SHP77 (cell line): Measurements from ENCODE around the gene CCL26.
"Not testable (repeated sequence)": the region's sequence is repeated elsewhere in the genome, so short reads cannot be mapped to it uniquely, and the experiment has no call there.

Experiments
- DNase-seq, 2 experiments: peaks; one replicate each; lab custom pipeline; 2025; lab: John Stamatoyannopoulos, UW

Gene CCL26

DNA sequence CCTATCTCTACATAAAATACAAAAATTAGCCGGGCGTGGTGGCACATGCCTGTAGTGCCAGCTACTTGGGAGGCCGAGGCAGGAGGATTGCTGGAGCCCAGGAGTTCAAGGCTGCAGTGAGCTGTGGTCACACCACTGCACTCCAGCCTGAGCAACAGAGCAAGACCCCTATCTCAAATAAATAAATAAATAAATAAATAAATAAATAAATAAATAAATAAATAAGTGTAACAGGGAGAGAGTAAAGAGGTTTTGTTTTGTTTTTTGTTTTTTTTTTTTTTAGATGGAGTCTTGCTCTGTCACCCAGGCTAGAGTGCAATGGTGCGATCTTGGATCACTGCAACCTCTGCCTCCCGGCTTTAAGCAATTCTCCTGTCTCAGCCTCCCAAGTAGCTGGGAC lies 20.6 kb upstream of the CCL26 start:
- not testable (repeated sequence) for DNase-seq

DNA sequence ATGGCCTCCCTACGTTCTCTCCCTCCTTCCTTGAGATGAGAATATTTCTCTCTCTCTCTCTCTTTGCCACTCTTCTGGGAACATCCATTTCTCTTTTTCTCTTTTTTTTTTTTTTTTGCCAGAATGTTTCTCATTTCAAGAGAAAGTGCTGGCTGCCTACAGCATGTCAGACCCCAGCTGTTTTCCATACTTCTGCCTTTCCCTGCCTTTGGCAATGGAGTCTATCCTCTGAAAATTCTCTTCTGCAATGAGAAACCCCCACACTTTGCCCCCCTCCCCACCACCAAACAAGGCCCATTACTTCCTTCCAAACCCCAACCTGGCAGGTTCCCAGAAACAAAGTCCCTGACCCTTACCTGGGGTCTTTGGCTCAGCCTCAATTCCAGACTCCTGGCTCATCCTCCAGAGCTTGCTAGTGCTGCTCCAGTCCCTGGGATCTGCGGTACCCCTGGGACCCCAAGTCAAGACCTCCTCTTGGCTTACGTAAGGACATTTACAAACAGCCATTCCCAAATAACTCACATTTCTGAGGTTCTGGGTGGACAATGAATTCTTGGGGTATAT lies 17.4 kb upstream of the CCL26 start:
- DNase-seq: no peak

DNA sequence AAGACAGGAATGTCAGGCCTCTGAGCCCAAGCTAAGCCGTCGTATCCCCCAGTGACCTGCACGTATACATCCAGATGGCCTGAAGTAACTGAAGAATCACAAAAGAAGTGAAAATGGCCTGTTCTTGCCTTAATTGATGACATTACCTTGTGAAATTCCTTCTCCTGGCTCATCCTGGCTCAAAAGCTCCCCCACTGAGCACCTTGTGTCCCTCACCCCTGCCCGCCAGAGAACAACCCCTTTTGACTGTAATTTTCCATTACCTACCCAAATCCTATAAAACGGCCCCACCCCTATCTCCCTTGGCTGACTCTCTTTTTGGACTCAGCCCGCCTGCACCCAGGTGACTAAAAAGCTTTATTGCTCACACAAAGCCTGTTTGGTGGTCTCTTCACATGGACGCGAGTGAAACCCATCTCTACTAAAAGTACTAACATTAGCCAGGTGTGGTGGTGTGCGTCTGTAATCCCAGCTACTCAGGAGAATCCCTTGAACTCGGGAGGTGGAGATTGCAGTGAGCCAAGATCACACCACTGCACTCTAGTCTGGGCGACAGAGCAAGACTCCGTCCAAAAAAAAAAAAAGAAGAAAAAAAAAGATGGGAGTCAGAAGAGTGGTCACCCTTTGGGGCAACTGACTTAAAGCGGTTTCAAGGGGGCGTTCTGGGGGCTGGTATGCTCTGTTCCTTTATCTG lies 16.3 kb upstream of the CCL26 start:
- DNase-seq: not testable (repeated sequence)

DNA sequence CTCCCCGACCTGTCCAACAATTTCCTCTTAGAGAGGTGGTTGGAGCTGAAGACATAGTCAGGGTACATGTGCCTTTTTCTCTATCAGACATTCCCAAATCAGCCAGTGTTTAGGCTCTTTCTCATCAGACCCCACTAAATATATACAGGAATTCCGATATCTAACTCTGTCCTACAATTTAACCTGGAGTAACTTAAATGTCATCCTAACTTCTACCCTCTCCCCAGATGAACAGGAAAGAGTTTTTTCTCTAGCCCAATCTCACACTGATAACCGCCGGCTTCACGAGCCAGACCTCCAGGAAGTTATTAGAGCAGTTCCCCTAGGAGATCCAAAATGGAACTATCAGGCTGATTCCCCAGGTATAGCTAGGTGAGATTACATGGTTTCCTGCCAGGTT lies 11.0 kb upstream of the CCL26 start:
- not testable (repeated sequence) for DNase-seq

DNA sequence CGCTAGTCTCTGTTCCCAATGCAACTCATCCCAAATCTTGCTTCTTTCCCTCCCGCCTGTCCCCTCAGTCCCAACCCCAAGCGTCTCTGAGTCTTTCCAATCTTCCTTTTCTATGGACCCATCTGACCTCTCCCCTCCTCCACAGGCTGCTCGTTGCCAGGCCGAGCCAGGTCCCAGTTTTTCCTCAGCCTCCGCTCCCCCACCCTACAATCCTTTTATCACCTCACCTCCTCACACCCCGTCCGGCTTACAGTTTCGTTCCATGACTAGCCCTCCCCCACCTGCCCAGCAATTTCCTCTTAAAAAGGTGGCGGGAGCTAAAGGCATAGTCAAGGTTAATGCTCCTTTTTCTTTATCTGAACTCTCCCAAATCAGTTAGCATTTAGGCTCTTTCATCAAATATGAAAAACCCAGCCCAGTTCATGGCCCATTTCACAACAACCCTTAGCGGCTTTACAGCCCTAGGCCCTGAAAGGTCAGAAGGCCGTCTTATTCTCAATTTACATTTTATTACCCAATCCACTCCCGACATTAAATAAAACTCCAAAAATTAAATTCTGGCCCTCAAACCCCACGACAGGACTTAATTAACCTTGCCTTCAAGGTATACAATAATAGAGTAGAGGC lies 8.7 kb upstream of the CCL26 start:
- not testable (repeated sequence) for DNase-seq

DNA sequence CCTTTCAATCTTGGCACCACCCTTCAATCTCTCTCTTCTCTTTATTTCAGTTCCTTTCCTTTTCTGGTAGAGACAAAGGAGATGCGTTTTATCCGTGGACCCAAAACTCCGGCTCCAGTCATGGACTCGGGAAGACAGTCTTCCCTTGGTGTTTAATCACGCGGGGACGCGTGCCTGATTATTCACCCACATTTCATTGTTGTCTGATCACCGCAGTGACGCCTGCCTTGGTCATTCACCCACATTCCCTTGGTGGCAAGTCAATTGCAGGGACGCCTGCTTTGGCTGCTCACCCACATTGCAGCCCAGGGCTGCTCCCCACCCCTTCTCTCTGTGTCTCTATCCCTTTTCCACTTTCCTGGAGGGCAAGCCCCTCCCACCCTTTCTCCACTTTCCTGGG lies 7.5 kb upstream of the CCL26 start:
- not testable (repeated sequence) for DNase-seq

DNA sequence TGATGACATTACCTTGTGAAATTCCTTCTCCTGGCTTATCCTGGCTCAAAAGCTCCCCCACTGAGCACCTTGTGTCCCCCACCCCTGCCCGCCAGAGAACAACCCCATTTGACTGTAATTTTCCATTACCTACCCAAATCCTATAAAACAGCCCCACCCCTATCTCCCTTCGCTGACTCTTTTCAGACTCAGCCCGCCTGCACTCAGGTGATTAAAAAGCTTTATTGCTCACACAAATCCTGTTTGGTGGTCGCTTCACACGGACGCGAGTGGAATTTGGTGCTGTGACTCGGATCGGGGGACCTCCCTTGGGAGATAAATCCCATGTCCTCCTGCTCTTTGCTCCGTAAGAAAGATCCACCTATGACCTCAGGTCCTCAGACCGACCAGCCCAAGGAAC lies 7.0 kb upstream of the CCL26 start:
- DNase-seq: not testable (repeated sequence)

DNA sequence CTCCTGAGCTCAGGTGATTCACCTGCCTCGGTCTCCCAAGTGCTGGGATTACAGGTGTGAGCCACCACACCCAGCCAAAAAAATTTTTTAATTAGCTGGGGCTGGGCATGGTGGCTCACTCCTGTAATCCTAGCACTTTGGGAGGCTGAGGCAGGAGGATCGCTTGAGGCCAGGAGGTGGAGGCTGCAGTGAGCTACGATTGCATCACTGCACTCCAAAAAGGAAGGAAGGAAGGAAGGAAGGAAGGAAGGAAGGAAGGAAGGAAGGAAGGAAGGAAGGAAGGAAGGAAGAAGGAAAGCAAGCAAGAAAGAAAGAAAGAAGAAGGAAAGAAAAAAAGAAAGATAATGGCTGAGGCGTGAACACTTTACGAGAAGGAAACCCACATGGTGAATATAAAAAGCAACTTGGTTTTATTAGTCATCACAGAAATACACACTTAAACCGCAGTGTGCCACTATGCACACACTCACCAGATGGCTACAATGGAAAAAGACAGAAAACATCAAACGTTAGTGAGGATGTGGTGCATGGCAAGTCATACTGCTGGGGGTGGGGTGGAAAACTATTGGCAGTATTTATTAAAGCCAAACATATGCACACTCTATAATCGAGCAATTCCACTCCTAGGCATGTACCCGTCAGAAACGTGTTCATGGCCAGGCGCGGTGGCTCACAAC lies 4.4 kb upstream of the CCL26 start:
- no peak for DNase-seq

DNA sequence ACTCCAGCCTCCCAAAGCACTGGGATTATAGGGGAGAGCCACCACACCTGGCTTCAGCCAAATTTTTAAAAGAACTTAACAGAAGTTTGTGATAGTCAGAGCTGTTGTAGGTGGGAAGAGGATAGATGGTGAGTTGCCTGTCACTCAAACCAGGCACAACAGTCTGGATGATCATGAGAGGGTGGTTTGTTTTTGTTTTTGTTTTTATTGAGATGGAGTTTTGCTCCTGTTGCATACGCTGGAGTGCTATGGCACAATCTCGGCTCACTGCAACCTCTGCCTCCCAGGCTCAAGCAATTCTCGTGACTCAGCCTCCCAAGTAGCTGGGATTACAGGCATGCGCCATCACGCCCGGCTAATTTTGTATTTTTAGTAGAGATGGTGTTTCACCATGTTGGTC lies 1.9 kb upstream of the CCL26 start:
- not testable (repeated sequence) for DNase-seq

DNA sequence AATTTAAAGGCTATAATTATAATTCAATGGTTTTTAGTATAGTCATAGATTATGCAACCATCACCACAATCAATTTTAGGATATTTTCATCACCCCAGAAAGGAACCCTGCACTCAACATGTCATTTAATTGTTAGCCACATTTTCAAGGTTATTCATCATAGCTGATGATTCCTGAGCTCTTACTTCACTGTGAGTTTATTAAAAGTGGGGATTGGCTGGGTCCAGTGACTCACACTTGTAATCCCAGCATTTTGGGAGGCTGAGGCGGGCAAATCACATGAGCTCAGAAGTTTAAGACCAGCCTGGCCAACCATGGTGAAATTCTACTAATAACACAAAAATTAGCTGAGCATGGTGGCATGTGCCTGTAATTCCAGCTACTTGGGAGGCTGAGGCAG lies 787 bp downstream of the CCL26 start:
- DNase-seq: no peak

DNA sequence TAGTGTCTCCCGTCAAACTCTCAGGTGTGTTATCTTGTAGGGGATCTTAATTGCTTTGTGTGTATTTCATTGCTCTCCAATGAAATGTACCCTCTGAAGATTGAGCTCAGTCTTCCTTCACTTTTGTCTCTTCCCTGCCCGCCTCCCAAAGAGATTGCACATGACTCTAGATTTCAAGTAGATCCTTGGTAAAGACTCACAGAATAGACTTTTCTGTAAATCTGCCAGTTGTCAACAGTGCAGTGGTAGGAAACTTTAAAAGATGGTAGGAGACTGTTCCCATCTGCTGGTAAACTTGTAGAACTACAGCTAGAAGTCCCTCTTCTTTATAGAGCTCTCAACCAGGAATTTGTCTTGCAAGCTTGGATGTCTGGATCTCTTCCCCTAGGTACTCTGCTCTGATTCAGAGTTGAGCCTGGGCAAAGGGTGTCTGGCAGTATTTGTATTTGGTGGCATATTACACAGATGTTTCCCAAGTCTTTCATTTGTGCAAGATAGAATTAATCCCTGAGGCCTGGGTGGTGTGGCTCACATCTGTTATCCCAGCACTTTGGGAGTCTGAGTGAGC lies 9.6 kb downstream of the CCL26 start:
- peak; percentile 22 to 49 for DNase-seq

DNA sequence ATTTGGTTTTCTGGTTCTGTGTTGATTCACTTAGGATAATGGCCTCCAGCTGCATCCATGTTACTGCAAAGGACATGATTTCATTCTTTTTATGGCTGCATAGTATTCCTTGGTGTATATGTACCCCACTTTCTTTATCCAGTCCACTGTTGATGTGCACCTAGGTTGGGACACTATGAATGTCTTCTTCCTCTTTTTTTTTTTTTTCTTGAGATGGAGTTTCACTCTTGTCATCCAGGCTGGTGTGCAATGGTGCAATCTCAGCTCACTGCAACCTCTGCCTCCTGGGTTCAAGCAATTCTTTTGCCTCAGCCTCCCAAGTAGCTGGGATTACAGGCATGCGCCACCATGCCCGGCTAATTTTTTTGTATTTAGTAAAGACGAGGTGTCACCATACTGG lies 10.2 kb downstream of the CCL26 start:
- not testable (repeated sequence) for DNase-seq

DNA sequence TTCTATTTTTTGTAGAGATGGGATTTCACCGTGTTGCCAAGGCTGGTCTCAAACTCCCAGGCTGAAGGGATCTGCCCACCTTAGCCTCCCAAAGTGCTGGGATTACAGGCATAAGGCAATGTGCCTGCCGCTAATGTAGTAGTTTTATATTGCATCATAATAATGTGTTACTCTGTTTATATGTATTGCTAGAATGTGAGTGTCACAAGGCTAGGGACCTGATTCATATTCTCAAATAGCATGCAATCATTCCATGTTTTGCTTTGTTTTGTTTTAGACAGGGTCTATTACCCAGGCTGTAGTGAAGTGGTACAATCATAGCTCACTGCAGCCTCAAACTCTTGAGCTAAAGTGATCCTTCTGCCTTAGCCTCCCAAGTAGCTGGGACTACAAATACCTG lies 13.5 kb downstream of the CCL26 start:
- no peak for DNase-seq

DNA sequence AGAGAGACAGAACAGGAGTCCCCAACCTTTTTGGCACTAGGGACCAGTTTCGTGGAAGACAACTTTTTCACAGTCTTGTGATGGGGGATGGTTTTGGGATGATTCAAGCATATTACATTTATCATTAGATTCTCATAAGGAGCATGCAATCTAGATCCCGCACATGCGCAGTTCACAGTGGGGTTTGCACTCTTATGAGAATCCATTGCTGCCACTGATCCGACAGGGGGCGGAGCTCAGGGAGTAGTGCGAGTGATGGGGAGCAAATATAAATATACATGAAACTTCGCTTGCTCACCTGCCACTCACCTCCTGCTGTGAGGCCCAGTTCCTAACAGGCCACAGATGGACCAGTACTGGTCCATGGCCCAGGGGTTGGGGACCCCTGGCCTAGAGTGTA lies 14.2 kb downstream of the CCL26 start:
- no peak for DNase-seq

DNA sequence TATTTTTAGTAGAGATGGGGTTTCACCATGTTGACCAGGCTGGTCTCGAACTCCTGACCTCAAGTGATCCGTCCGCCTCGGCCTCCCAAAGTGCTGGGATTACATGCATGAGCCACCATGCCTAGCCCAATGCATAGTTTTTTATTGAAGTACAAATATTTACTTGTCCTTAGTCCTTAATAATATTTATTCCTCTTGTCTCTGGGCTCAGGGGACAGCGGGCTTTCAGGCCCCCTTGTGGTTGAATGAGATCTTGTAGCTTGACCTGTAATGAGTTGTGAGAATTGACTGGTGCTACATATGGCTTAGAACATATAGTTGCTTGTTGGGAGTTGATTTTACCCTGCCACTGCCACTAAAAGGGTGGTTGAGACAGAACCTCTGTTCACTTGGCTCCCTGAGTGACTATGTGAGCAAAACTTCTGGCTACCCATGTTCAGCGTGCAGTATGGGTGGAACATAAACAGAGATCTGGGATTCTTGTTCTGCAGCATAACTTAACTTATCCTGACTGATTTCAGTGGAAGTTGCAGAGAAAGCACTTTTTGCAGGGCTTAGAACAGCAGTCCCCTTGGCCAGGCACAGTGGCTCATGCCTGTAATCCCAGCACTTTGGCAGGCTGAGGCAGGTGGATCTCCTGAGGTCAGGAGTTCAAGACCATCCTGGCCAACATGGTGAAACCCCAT lies 14.9 kb downstream of the CCL26 start:
- DNase-seq: peak; percentile 23 to 29

DNA sequence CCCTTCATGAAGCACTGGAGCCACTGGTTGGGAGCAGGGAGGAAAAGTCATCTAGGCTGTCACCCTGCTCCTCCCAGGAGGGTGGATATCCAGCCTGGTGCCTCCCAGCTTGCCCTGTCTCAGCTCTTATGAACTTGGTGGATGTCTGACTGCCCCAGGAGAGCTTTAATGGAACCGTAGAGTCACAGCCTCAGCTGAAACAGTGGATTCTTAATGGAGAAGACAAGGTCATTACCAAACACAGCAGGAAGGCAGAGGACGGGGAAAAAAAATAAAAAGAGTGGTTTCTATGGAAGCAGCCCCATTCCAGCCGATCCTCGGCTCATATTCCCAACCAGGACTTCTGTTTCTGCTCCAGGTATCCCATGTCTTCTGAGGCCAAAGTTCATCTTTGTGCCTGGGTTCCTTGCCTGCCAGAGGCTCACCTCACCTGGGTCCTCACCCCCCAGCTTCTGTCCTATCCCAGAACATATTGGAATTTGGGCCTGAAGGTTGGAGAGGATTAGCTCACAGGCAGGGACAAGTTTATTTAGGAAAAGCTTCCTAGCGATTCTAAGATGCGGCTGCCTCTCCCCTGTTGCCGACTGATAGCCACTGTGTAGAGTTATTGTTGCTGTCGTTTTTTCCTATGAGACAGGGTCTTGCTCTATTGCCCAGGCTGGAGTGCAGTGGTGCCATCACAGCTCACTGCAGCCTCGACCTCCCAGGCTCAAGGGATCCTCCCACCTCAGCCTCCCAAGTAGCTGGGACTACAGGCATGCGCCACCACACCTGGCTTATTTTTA lies 15.6 kb downstream of the CCL26 start:
- no peak for DNase-seq

DNA sequence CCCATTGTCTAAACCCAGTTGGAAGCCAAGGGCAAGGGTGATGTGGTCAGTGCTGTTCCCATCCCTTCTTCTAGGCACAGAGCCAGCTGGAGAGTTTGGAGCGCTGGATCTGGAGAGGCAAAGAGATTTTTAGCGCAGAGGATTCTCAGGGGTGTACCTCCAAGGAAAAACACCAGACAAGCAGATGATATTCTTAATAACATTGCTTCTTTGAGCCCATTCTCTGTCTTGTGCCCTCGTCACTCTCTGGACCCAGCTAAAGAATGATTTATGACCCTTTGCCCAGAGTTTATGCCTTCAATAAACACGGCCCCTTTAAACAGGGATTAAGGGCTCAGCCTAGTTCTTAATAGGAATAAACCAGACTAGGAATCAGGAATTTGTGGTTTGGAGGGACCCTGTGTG lies 28.6 kb downstream of the CCL26 start:
- DNase-seq: no peak

DNA sequence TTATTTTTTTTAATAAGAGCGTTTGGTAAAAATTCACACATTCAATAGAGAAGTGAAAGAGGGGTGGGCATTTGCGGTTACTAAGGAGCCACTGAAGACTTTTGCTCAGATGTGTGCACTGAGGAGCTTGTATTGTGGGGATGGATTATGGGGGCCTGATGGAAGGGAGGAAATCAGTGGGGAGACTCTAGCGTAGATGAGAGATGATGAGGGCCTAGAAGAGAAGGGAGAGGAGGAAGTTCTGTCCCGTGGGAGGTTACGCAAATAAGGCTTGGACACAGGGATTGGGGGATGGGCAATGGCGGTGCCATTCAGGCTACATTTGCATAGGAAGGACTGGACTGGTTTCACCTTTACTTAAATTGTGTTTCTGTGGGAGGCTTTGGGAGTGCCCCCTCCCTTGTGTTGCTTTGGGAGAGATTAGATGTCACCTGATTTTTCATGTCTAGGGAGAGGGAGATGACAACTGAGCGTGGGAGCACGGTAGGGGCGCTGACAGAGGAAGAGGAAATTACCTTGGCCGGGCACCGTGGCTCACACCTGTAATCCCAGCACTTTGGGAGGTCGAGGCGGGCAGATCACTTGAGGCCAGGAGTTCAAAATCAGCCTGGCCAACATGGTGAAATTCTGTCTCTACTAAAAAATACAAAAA lies 31.0 kb downstream of the CCL26 start:
- no peak for DNase-seq

DNA sequence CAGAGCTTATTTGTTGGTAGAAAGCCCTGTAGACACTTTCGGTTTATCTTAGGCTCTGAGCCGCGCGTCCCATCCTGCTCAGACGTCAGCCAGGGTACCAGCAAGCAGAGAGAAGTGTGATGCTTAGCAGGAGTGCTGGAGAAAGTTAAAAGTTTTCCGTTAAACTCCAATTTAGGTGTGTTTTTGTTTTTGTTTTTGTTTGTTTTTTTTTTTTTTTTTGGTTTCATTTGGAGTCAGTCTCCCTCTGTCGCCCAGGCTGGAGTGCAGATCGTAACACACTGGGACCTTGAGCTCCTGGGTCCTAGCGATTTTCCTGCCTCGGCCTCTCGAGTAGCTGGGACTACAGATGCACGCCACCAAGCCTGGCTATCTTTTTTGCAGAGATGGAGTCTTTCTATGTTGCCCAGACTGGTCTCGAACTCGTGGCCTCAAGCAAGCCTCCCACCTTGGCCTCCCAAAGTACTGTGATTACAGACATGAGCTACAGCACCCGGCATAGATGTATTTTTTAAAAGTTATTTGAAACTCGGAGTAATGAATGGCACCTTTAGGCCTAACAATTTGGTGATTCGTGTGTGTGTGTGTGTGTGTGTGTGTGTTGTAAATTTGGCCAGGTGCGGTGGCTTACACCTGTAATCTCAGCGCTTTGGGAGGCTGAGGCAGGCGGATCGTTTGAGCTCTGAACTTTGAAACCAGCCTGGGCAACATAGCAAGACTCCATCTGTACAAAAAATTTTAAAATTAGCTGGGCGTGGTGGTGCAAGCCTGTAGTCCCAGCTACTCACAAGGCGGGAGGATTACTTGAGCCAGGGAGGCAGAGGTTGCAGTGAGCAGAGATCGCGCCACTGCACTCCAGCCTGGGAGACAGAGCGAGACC lies 32.0 kb downstream of the CCL26 start:
- no peak for DNase-seq
